Muscle of arm (tissue), 14 donors: Measurements from ENCODE around the gene CHEK1. TPM values are rescaled to one million over a fixed set of nuclear protein-coding genes. Genes with fewer than 3 reads are reported as not detected.
"Not testable (repeated sequence)": the region's sequence is repeated elsewhere in the genome, so short reads cannot be mapped to it uniquely, and the experiment has no call there.

ENCODE experiments used
- DNase-seq: peaks from one replicate; pipeline ENCODE4 v3.0.0-alpha.2; 2013
- long read RNA-seq, 11 donors: transcript quantifications; one replicate each; lab custom pipeline, GENCODE V29; 2026
- polyA plus RNA-seq, 12 donors: library from polyadenylated mRNA; unstranded; fragments of 120-200 nt; gene quantifications; one replicate each; pipeline ENCODE4 v1.2.1, GENCODE V29; 2013; ENCODE audit not compliant: insufficient read length in 12 of 12

Gene CHEK1
- 10 to 100 TPM in 7 of 12 donors, 1 to 10 TPM in 4, not detected in 1; 5.5 to 17.1 (median 10.9) TPM for polyA plus RNA-seq
- long read RNA-seq, donor 1, full-length matches to known transcripts, result 2 of 2 reads
- long read RNA-seq, donor 1, partial matches to known transcripts, result 0 of 2 reads
- long read RNA-seq, donor 1, other reads (novel, unspliced or antisense), result 0 of 2 reads
- long read RNA-seq, donor 2, result 0 reads
- long read RNA-seq, donor 3, full-length matches to known transcripts, result 2 of 2 reads
- long read RNA-seq, donor 3, partial matches to known transcripts, result 0 of 2 reads
- long read RNA-seq, donor 3, other reads (novel, unspliced or antisense), result 0 of 2 reads
- long read RNA-seq, donor 4, partial matches to known transcripts, result 19 of 19 reads
- long read RNA-seq, donor 4, other reads (novel, unspliced or antisense), result 0 of 19 reads
- long read RNA-seq, donor 5, result 0 reads
- long read RNA-seq, donor 6, result 0 reads
- long read RNA-seq, donor 7, result 0 reads
- long read RNA-seq, donor 8, partial matches to known transcripts, result 0 of 1 reads
- long read RNA-seq, donor 8, other reads (novel, unspliced or antisense), result 0 of 1 reads
- long read RNA-seq, donor 9, result 0 reads
- long read RNA-seq, donor 10, result 0 reads
- long read RNA-seq, donor 11, full-length matches to known transcripts, result 1 of 1 reads
- long read RNA-seq, donor 11, partial matches to known transcripts, result 0 of 1 reads
- long read RNA-seq, donor 11, other reads (novel, unspliced or antisense), result 0 of 1 reads

DNA sequence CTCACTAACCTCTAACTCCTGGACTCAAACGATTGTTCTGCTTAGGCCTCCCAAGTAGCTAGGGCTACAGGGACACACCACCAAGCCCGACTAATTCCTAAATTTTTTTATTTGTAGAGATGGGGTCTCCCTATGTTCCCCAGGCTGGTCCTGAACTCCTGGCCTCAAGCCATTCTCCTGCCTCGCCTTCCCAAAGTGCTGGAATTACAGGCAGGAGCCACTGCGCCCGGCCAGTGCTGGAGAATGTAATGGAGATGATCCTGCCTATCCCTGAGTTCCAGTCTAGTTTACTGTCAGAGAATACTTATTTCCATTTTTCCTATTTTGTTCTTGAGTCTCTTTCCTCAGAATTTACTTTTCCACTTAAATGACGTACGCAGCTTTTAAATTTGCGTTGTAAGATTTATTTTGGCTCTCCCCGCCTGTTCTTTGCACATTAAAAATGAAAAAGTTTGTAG lies at the start of gene CHEK1:
TSS of gene CHEK1 (plus strand) at position 408 of the 458 bp plus-strand sequence. CDS start 1,606 bp downstream, outside the sequence.
- no peak for DNase-seq

DNA sequence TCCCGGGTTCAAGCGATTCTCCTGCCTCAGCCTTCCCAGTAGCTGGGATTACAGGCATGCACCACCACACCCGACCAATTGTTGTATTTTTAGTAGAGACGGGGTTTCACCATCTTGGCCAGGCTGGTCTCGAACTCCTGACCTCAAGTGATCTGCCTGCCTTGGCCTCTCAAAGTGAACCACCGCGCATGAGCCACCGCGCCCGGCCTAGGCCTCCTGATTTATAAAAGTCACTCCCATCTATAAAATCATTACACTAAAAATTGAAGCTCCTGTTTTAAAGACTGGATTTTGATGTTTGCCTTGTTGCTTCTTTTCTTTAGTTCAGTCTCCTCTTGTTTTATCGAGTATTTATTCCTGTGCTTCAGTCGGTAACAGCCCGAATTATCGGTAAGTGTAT lies 47.8 kb upstream of the CHEK1 start:
- DNase-seq, result not testable (repeated sequence)

DNA sequence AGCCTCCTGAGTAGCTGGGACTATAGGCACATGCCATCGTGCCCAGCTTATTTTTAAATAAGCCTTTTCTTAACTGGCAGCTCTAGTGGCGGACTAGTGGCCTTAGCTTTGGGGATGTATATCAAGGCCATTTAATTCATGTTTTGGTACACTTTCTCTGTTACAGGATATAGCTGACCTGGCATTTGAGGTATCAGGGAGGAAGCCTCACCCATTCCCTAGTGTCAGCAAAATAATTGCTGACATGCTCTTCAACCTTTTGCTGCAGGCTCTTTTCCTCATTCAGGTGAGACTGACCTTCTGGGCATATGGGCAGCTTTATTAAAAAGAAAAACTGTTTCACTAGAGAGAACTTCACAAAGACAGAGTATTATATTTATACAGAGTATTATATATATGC lies 46.2 kb upstream of the CHEK1 start:
- no peak for DNase-seq

DNA sequence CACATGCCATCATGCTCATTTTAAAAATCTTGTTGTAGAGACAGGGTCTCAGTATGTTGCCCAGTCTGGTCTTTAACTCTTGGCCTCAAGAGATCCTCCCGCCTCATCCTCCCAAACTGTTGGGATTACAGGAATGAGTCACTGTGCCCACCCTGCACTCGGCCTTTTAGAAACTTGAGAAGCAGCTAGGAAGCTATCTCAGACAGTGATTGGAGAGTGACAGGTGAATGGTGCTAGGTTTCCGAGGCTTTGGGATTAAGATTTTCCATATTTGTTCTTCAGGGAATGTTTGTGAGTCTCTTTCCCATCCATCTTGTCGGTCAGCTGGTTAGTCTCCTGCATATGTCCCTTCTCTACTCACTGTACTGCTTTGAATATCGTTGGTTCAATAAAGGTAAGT lies 45.2 kb upstream of the CHEK1 start:
- no peak for DNase-seq

DNA sequence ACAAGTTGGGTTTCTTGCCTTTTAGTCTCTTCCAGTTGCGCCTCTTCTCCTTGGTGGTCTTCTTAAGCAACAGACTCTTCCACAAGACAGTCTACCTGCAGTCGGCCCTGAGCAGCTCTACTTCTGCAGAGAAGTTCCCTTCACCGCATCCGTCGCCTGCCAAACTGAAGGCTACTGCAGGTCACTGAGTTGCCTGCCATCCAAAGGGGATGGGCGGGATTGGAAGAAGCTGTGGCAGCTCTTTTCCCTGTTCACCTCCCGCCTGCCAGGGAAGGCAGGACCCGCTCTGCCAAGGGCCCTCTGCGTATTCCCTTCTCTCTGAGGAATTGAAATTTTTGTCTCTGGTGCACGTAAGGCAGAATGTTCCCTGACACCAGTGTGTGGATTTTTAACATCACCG lies 41.5 kb upstream of the CHEK1 start:
- no peak for DNase-seq

DNA sequence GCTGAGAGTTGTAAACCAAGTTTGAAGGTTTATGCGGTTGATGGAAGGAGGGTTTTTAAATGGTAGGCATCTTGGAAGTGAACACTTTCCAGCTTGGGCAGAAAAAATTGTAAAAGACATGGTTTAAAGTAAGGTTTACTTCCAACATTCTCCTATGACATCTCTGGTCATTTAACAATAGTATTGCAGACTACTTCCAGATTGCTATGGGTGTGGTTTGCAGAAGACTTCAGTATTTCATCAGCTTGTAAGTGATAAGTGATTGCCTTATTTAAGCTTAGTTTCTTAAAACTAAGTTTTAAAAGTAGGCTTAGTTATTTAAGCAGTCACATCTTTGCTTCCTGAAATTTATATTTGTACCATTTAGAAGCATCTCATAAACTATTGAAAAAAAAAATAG lies 39.5 kb upstream of the CHEK1 start:
- DNase-seq, result no peak

DNA sequence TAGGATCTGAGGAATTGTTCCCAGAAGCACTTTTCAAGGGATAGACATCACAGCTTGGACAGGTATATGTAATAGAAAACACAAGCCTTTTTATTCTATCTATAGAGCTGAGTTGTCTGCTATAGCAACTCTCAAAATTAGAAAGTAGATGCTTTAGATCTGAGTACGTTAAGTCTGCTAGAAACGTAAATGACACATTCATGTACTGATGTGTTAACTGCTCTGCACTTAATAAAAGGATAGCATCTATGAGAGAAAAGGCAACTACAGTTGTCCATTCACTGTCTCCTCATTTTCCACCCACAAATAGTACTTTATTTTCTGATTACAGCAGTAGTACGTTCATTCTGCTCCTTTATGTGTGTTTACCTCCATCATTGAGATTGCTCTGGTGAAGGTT lies 38.3 kb upstream of the CHEK1 start:
- DNase-seq, result no peak

DNA sequence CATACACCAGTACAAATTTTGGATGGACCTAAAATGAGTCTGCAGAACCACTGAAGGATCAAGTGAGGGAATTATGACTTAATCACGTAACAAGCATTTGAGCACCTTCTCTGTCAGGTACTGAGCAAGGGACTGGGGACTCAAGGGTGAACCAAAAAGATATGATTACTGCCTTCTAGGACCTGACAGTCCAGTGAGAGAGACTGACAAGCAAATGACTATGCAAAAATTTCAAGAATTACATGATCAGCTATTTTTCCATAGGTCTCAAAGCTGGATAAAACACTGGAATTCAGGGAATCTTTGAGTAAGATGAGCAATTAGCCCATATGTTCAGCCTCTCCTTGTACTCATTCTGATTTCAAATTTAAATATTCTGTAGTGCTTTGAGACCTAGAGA lies 37.5 kb upstream of the CHEK1 start:
- no peak for DNase-seq

DNA sequence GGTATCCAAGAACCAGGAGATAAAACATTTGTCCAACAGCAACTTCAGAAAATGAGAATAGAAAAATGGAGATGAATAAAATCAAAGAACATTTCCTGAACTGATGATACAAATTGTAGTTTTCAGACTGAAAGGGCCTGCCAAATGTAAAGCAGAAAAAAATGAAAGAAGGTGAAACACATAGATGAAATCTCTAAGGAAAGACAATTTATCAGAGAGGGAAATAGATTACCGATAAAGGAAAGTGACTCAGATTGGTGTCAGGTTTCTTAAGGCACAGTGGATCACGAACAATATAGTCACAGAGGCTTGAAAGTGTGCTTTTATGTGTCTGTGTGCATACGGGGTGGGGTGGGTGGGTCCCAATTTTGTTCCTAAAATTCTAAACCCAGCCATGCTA lies 36.5 kb upstream of the CHEK1 start:
- no peak for DNase-seq

DNA sequence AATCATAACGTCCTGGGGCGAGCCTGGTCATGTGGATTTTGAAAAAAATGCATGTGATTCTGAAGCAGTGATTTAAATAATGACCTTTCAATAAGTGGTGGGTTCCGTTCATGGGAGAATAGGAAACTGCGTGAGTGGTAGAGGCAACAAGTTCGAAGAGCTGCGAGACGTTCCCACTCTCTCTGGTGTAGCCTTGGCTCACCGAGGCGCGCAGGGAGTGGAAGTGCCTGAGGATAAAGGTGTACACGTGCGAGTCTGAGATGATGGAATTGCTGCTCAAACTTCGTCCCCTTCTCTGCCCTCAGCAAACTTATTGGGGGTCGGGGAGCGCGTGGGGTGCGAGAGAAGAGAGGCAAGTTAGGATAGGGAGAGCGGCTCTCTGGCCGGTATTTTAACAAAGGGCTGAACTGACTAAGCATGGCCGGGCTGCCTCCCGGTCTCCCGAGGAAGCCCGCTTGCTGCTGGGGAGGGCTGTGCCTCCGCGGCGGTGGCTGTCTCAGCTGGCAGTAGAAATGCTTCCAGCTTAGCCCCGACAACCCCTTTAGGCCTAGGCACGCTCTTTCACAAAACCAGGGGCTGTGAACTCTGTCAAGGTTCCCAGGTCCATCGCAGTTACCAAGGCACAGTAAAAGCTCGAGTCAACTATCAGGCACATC lies 33.2 kb upstream of the CHEK1 start:
- DNase-seq, result no peak

DNA sequence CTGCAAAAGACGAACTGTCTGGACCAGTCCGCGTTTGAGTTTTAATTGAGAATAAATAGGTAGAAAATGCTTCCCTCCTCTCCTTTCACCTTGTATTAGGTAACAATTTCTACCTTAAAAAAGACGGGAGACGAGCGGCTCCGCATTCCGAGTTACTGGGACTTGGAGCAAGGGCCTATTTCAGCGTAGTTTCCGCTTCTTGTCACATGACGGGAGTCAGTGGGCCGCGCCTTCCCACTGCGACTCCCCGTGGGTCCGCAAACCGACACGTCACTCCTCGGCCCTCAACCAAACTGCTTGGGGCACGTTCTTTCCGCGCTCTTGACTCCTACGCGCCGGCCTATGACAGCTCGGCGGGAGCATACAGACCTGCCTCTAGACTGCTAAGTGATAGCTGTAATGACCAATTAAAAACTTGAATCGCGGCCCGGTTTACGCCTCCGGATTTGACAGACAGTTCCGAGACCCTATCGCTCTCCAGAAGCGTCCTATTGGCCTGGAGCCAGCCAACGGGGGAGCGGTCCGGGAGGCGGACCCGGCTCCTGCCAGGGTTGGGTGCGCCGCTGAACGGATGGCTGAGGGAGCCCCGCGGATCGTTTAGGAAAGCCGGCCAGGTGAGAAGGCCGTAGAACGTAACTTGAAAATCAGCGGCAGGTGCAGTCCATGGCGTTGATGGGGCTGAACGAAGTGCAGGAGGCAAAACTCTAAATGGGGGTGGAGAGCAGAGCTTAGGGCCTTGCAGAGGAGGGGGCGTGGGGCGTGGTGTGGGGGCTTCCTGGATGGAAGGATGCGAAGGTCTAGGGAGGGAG lies 32.5 kb upstream of the CHEK1 start, which contains the start of gene STT3A:
TSS of gene STT3A (plus strand) at position 548 of the 809 bp plus-strand sequence. CDS start 3,064 bp downstream, outside the sequence.
- peak; percentile 100 for DNase-seq

DNA sequence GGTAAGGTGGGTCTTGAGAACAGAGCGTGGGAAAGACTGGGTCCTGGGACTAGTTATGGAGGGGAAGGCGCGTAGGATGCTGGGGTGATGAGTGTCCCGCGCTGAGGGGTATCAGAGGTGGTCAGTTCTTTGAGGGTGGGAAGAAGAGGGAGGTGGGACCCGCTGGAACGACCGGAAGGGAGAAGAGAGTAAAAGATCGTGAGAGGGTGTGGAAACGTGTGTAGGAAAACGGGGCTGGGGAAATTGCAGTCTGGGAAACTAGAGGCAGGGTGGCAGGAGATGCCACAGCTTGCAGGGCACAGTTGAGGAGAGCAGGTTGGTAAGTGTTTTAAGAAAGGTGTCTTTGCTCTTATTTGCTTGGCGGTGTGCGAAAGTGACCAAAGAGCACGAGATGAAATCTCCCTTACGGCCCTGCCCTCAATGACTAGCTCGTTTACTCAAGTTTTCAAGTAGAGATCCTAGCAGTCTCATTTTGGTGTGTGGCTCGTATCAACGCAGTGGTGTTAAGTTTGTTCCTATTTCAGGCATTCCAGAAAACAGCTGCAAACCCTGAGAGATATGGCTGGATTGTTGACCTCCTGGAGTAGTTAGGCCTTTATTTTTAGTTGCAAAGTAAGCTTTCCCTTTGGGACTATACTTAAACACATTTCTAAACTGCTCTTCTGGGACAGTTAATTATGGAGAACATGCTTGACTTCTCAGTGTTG lies 31.7 kb upstream of the CHEK1 start:
- no peak for DNase-seq

DNA sequence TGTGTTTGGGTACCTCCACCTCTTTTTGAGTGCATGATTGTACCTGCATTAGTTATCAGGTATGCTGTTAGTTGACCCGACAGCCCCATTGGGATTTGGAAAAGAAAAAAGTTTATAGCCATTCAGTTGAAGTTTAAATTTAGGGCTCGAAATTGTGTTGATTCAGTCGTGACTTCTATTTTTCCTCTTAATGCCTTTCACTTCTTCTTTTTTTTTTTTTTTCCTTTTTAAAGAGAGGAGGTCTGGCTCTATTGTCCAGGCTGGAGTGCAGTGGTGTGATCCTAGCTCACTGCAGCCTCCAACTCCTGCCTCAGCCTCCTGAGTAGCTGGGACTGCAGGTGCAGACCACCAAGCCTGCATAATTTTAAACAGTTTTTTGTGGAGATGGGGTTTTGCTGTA lies 30.0 kb upstream of the CHEK1 start:
- no peak for DNase-seq

DNA sequence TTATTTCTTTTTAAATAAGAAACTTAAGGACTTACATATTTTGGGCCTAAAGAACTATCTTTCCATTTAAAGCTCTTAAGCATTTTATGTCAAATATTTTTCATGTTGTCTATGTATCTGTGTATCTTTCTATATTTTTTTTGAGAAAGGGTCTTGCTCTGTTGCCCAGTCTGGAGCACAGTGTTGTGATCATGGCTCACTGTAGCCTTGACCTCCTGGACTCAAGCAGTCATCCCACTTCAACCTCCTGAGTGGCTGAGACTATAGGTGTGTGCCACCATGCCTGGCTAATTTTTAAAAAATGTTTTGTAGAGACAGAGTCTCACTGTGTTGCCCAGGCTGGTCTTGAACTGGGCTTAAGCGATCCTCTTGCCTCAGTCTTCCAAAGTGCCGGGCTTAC lies 24.3 kb upstream of the CHEK1 start:
- DNase-seq, result no peak

DNA sequence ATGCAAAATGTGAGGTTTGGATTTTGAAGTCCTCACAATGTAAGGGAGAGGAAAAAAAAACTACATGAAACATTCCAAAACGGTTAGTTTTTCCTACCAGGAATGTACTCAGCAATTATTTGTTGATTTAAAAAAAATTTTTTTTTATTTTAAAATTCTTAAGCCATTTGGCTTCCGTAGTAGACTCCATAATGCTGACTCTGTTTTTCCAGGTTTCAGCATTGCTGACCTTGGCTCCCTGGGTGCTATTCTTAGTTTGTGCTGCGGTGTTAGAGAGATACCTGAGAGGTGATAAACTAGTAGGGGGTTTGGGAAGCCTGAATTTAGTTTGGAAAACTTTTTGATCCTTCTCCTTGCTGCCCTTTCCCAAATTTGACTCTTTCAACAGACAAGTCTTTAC lies 21.8 kb upstream of the CHEK1 start:
- DNase-seq, result no peak

DNA sequence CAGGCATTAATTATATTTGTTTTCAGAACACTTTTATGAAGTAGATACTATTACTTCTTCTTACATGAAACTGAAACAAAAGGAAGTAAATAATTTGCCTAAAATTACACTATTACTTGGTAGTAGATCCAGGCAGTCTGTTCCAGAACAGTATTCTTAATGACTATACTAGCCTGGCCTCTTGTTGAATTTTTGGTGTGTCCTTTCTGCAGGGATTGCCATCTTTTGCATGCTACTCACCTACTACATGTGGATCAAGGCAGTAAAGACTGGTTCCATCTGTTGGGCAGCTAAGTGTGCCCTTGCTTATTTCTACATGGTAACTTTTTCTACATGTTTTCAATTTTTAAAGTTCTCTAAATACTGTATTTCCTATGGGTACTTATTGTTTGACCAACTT lies 19.5 kb upstream of the CHEK1 start:
- DNase-seq, result no peak

DNA sequence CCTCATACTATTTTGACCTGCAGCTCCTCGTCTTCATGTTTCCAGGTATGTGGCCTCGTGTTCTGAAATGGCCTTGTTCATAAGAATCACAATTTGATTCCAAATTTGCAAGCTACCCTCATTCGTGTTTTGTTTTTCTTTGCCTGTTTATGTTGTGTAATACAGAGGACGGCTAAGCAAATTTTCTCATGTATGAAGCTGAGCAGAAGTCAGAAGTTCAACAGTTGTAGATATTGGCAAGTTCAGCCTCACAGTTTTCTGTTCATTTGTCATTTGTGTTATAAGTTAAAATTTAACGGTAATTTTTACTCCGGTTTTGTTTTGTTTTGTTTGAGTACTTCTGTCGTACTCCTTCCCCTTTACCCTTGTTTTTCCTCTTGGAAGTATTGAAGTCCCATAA lies 15.4 kb upstream of the CHEK1 start:
- no peak for DNase-seq

DNA sequence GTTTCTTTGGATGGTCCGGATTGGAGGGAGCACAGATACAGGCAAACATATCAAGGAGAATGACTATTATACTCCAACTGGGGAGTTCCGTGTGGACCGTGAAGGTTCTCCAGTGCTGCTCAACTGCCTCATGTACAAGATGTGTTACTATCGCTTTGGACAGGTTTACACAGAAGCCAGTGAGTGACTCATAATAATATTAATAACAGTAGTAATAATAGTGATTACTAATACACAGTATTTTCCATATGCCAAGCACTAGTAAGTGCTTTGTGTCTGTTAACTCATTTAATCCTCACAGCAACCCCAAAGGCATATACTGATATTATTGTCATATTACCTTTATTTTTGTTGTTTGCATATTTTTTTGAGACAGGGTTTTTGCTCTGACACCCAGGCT lies 6.6 kb upstream of the CHEK1 start:
- no peak for DNase-seq

DNA sequence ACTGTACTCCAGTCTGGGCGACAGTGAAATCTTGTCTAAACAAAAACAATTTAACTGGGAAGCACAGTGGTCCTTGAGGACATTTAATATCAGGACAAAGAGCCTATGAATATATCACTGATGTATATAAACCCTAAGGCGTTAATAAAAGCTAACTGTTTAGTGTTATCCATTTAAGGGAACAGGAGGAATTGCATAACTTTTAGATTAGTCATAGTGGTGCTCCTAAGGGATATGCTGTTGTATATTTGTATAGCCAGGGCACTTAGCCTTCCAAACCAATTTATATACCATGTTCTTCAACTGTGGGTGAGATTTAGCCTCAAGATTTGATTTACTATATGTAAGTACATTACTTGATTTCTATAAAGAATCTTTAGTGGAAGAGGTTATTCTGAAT lies 3.0 kb upstream of the CHEK1 start:
- no peak for DNase-seq

DNA sequence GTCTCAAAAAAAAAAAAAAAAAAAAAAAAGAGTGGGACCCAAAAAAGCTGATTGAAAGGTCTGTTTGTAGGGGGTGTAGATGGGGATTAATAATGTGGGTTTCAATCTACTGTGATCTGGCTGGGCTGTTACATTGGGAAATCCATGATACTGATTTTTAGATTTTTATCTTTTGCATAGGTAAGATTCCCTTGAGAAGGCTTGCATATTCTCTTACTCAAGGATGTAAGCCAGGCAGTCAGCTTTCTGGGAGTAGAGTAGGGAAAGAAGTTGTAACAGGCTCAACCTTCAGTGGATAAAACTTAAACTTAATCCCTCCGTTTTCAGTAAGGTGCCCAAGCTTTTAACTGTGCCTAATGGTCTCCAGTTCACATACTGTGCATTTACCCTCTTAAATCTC lies 1.9 kb upstream of the CHEK1 start:
- DNase-seq, result no peak

DNA sequence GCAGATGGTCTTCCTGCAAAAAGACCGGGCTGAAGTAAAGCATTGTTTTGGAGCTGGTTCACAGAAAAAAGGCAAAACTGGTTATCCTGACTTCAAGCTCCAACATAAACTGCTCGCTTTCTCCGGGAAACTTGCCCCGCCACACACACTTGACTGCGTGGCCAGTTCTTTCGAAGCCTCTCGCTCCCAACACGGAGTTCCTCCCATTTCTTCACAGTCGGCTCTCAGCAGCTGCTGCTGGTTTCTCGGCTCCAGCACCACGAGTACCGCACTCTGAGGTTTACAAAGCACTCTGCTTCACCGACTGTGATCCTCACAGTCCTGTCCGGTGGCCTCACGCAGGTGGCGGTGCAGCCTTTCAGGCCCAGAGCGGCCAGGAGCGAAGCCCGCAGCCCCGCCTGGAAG lies 264 bp downstream of the CHEK1 start:
- DNase-seq, result no peak
